Measurements from ENCODE around the gene WWOX.

DNA sequence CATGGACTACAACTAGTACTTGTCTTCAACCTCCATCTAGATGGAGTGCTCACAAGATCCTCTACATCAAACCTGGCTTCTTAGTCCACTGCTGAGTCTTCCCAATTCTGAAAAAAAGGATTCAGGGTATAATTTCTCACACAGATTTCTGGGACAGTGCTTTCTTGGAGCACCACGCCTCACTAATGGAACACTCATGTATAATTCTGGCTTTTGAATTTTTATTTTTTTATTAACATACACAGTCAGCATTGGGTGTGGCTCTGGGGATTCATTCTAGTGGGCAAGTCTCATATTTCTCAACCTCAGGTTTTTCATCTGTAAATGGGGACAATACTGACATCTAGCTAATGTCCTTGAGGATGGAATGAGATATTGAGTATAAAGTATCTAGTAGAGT, 696.0 kb downstream of the WWOX start:
- no peak for TF ChIP-seq ISL1 (CRISPR knock-in tag; IDR thresholded peaks at IDR 0.05)
- TF ChIP-seq ZFP30 (CRISPR knock-in tag; IDR thresholded peaks at IDR 0.05) = no peak
- no peak for TF ChIP-seq TCF4 (CRISPR knock-in tag; IDR thresholded peaks at IDR 0.05; ENCODE audit: borderline replicate concordance)
- TF ChIP-seq TOX (CRISPR knock-in tag; IDR thresholded peaks at IDR 0.05; ENCODE audit: borderline replicate concordance) = no peak
- TF ChIP-seq, protein P1, sequence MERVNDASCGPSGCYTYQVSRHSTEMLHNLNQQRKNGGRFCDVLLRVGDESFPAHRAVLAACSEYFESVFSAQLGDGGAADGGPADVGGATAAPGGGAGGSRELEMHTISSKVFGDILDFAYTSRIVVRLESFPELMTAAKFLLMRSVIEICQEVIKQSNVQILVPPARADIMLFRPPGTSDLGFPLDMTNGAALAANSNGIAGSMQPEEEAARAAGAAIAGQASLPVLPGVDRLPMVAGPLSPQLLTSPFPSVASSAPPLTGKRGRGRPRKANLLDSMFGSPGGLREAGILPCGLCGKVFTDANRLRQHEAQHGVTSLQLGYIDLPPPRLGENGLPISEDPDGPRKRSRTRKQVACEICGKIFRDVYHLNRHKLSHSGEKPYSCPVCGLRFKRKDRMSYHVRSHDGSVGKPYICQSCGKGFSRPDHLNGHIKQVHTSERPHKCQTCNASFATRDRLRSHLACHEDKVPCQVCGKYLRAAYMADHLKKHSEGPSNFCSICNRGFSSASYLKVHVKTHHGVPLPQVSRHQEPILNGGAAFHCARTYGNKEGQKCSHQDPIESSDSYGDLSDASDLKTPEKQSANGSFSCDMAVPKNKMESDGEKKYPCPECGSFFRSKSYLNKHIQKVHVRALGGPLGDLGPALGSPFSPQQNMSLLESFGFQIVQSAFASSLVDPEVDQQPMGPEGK (CRISPR knock-in tag; IDR thresholded peaks at IDR 0.05; ENCODE audit: borderline replicate concordance) = no peak
- TF ChIP-seq ESRRG (CRISPR knock-in tag; IDR thresholded peaks at IDR 0.05) = no peak
- TF ChIP-seq ZFP3 (CRISPR knock-in tag; IDR thresholded peaks at IDR 0.05) = no peak
- TF ChIP-seq, protein P2, sequence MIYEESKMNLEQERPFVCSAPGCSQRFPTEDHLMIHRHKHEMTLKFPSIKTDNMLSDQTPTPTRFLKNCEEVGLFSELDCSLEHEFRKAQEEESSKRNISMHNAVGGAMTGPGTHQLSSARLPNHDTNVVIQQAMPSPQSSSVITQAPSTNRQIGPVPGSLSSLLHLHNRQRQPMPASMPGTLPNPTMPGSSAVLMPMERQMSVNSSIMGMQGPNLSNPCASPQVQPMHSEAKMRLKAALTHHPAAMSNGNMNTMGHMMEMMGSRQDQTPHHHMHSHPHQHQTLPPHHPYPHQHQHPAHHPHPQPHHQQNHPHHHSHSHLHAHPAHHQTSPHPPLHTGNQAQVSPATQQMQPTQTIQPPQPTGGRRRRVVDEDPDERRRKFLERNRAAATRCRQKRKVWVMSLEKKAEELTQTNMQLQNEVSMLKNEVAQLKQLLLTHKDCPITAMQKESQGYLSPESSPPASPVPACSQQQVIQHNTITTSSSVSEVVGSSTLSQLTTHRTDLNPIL (CRISPR knock-in tag; IDR thresholded peaks at IDR 0.05; ENCODE audit: low read depth) = no peak
- TF ChIP-seq, protein P3, sequence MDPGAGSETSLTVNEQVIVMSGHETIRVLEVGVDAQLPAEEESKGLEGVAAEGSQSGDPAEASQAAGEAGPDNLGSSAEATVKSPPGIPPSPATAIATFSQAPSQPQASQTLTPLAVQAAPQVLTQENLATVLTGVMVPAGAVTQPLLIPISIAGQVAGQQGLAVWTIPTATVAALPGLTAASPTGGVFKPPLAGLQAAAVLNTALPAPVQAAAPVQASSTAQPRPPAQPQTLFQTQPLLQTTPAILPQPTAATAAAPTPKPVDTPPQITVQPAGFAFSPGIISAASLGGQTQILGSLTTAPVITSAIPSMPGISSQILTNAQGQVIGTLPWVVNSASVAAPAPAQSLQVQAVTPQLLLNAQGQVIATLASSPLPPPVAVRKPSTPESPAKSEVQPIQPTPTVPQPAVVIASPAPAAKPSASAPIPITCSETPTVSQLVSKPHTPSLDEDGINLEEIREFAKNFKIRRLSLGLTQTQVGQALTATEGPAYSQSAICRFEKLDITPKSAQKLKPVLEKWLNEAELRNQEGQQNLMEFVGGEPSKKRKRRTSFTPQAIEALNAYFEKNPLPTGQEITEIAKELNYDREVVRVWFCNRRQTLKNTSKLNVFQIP (CRISPR knock-in tag; IDR thresholded peaks at IDR 0.05; ENCODE audit: borderline replicate concordance, low read depth) = no peak
- TF ChIP-seq ZNF8 (CRISPR knock-in tag; IDR thresholded peaks at IDR 0.05) = no peak
- no peak for TF ChIP-seq ARNTL (CRISPR knock-in tag; IDR thresholded peaks at IDR 0.05; ENCODE audit: borderline replicate concordance, low read depth)

All from SK-N-SH treated with all-trans-retinoic acid at 6 μM for 48 hours (cell line).